GM19193 (cell line): ENCODE data around the gene LSM3.

ENCODE experiments used
- POLR2A ChIP-seq: IDR thresholded peaks from 4 replicates; pipeline ENCODE4 v1.6.1; 2011; ENCODE audit not compliant: insufficient read depth, insufficient read length; ENCODE audit errors: extremely low read depth

The LSM3 gene

DNA sequence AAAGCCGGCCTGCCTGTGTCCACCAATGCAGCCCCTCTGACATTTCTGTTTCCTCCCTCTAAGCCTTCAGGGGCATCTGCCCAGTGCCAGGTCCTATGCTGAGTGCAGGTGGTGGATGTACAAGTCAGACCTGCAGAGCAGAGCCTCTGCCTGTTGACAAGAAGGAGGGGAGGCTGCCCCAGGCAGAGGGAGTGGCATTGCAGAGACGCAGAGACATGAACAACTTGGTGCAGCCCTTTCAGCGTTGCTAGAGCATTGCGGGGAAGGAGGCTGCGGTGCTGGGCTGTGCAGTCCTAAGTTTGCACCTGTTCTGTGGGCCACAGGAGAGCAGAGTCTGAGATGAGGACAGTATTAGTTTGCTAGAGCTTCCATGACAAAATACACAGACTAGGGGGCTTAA is 65.2 kb downstream of the LSM3 start:
- TF ChIP-seq POLR2A = no peak

DNA sequence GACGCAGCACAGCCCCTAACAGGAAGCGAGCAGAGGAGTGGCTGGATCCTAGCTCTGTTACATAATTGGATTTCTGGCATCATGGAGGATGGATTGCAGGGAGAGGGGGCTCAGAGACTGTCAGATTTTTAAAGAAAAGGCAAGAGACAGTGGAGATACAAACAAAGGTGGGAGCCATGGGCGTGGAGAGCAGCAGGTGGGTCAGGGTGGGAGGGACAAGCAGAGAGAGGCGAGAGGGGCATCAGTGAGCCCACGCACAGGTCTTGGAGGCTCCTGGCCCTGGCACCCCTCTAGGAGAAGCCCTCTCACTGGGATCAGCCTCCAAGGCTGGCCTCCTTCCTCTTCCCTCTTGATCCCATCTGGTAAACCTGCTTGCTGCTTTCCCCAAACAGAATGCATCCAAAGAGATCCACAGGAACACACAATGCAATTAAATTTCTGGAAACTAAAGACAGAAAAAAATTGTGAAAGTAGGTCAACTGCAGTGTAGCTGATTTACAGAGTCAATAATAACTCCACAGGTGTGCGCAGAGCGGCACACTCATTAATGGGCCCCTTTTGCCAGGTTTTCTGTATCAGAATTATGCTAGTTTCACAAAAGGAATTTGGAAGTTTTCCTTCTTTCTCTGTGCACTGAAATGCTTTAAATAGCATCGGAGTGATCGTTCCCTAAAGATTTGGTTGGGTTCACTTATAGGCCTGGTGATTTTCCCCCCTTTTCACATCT is 66.1 kb downstream of the LSM3 start:
- TF ChIP-seq POLR2A = no peak

GRCh38 chr3:14245248-14245639 is 66.6 kb downstream of the LSM3 start:
- TF ChIP-seq POLR2A = no peak

DNA sequence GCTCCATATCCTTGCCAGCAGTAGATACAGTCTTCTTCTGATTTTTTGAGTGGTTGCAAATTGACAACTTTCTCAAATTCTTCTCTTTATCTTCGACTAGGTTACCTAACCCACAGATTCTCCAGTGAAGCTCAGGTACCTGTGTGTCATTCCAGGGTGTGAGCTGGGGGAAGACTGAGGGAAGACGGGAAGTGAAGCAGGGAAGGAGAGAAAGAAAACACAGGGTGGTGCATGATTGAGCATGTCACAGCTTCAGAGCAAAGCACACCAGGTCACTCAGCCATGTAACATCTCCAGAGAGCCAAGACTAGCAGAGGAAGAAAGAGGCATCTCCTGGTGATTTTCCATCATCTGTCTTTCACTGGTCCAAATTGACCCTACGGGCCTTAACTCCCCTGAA is 67.2 kb downstream of the LSM3 start:
- no peak for TF ChIP-seq POLR2A

- no peak for TF ChIP-seq POLR2A
Measured at GRCh38 chr3:14246414-14246813, 67.8 kb downstream of the LSM3 start.

DNA sequence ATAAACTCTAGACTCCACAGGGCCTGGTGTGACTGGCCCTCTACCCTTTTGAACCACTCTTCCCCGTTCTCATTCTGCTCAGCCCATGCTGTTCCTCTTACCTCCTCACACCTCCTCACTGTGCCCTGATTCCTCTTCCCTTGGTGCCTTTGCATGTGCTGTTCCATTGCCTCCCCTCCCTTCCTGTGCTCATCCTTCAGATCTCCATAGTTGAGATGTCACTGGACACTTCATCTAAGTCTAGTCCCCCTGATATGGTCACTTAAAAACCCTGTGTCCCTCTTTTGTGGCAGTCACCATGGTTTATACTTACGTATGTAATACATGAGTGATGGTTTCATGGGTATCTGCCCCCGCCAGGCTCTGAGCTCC is 69.8 kb downstream of the LSM3 start:
- TF ChIP-seq POLR2A = no peak

DNA sequence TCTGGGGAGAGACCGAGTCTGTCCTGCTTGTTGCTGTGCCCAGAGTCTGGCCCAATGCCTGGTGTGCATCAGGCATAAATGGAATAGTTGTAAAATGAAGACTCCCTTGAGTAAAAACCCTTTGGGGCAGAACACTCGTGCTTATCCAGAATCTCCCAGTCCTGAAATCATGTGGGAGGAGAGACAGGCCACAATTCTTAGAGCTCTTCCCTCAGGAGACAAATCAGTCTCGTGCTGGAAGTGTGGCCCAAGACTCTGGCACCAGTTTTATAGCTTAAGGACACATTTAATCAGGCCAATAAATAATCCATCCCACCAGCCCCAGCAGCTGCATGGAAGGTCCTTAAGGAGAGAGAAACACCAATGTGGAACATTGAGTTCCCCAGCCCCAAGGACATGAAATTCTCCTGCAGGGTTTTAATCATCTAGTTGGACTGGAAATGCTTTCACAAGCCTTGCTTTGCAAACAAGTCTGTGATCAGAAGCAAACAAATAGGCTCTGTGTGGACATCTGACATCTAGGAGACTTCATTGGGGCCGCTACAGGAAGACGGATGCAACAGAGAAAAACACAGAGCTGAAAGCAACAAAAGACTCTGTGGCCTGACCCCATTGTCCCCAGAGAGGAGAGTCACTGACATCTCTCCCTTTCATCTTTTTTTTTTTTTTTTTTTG is 70.4 kb downstream of the LSM3 start:
- no peak for TF ChIP-seq POLR2A
